NCI-H1092 treated with DMSO at 0.1 percent for 48 hours (cell line): ENCODE data around the gene RRM1.
A peak's percentile ranks its signal among the peaks of the same experiment; 100 is the strongest.
"Not testable (repeated sequence)": the region's sequence is repeated elsewhere in the genome, so short reads cannot be mapped to it uniquely, and the experiment has no call there.

ENCODE experiments used
- DNase-seq: peaks from one replicate; lab custom pipeline; 2025; lab: John Stamatoyannopoulos, UW

RRM1 gene

DNA sequence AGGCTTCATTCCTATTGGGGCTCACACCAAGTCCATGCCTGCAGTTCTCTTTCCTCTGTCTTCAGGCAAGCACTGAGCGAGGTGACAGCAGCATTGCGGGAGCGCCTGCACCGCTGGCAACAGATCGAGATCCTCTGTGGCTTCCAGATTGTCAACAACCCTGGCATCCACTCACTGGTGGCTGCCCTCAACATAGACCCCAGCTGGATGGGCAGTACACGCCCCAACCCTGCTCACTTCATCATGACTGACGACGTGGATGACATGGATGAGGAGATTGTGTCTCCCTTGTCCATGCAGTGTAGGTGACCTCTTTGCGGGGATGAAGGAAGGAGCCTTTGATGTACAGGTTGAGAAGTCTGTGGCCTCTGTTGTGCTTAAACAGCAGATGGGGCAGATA, 11.4 kb upstream of the RRM1 start:
- no peak for DNase-seq

DNA sequence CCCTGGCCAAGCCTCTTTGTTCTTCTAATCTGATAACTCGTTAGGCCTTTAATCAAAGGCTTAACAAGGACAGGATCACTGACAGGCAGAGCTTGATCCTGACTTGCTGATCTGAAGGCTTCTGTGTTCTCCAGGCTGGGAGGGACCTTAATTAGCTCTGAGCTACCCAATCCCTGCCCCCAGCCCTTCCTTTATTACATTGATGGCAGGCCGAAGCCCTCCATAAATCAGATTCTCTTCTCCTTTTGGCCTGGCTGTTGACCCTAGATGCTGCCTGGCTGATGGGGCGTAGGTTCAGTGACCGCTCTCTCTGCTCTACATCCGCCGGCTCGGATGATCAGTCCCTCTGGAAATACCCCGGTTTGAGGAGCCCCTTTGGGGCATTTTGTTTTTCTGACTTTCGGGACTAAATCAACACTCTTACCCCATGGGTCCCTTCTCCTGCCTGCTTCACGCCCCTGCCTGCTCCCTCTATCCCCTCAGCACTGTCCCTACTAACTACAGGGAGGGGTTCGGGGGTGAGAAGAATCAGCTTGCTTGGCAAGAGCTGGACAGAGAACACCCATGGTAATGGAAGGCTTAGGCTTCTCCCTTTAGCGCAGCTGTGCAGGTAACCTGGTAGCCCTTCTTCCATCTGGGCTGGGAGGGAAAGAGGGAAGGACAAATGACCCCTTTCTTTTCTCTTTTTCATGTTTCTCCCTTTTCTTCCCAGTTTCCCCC, 10.0 kb upstream of the RRM1 start:
- no peak for DNase-seq

DNA sequence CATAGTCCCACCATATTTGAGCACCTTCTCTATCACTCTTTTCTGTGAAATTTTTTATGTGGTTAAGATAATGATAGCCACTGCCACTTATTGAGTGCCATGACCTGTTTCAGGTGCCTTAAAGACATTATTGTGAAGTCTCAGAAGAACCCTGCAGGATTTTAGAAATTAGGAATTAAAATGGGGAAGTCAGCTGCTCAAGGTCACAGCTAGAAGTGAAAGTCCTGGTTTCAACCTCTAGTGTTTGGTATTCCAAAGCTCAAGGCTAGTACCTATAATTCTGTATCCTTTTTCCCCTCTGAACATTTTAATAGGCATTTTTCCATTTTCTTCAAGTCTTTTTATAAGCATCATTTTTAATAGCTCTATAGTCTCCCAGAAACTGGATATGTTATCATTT, 9.0 kb upstream of the RRM1 start:
- no peak for DNase-seq

DNA sequence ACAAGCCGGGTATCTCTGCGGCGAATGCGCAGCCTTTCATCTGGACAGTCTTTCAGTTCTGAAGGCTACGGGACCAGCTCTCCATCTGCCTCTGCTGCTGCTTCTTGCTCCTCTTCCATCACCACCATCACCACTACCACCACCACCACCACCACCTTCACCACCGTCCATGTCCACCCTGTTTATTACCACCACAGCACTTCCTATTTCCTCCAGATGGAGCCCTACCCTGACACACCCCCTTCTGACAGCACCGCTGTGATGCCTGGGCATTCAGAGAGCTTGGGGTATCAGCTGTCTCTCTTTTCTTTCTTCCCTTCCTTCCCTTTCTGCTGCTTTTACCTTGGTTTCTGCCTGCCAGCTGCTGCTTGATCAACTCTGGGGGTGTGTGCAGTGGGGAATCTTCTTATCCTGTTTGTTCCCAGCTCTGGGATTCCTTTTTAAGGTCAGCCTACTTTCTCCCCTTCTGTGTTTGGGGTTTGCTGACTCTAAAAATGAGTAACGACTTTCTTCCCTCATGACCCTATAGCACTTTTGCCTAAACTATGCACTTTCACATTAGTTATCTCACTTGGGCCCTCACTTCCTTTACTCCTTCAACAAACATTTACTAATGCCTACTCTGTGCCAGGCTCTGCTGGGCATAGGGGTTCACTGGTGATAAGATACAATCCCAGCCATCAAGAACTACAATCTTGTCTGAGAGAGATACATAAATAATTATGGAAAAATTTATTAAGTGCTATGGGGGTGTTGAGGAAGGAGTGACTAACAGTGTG, 7.8 kb upstream of the RRM1 start:
- DNase-seq, result no peak

DNA sequence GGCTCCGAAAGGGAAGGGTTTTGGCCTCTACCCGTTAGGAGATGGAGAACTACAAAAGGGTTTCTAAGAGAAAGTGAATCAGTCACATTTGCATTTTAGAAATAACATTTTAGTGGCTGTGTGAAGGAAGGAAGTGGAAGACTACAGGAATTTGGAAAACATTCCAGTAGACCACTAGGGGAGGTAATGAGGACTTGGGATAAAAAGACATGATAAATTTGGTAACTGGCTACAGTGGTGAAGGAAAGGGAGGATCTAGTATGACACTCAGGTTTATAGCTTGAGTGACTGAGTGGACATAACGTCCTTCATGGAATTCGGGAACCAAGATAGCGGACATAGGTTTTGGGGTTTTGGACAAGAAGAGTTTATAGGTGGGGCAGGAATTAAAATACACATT, 7.0 kb upstream of the RRM1 start:
- no peak for DNase-seq

DNA sequence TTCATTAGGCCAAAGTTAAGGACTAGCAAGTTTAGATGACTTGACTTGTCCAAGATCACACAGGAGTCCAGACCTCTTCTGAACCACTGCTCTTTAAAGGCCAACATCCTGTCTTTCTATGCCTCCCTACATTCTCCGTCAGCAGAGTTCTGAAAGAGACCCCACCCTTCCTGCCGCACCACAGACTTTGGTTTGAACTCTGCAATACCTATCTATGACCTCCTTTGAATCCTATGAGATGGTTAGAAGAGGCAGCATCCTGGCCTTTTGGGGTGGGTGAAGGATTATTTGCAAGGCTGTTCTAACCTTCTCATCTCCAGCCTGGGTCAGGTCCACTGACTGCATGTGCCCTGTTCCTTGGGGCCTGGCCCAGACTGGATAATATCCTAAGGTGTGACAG, 4.3 kb upstream of the RRM1 start:
- DNase-seq, result no peak

DNA sequence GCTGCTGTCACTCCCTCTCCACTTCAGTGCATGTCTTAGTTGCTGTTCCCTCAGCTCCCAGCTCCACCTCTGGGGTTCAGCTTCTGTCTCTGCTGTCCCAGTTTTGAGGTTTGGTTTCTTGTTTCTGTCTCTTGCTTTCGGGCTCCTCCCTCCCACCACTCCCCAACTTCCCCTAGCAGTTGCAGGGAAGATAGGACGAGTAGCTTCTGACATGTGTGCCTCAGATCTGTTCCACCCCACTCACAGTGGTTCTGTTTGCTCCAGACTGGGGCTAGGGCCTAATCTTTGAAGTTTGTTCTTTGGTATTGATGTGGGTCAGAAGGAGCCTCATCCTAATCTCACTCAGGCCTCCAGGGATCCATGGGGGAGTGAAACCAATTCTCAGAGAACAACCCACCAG, 2.6 kb upstream of the RRM1 start:
- no peak for DNase-seq

DNA sequence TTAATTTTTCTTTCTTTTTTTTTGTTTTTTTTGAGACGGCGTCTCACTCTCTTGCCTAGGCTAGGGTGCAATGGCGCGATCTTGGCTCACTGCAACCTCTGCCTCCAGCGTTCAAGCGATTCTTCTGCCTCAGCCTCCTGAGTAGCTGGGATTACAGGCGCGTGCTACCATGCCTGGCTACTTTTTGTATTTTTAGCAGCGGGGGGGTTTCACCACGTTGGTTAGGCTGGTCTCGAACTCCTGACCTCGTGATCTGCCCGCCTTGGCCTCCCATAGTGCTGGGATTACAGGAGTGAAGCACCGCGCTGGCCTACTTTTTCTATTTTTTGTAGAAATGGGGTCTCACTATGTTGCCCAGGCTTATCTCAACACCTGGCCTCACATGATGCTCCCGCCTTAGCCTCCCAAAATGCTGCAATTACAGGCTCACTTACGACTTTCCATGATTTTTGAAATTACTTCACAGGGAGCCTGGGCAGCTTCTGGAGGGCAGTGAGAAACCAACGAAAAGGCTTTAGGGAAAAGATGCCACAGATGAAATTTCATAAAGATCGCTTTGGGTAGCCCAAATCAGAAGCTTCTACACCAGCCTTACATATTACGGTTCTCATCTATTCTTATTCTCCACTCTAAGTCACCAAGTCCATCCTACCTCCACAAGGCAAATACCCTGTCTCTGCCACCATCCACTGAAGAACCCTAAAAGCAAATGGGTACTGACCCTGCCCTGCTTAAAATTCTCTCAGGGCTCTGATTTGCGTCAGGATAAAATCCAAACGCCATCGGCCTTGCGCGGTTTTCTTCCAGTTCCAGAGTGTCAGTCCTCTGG, 866 bp upstream of the RRM1 start:
- DNase-seq, result peak; percentile 58

DNA sequence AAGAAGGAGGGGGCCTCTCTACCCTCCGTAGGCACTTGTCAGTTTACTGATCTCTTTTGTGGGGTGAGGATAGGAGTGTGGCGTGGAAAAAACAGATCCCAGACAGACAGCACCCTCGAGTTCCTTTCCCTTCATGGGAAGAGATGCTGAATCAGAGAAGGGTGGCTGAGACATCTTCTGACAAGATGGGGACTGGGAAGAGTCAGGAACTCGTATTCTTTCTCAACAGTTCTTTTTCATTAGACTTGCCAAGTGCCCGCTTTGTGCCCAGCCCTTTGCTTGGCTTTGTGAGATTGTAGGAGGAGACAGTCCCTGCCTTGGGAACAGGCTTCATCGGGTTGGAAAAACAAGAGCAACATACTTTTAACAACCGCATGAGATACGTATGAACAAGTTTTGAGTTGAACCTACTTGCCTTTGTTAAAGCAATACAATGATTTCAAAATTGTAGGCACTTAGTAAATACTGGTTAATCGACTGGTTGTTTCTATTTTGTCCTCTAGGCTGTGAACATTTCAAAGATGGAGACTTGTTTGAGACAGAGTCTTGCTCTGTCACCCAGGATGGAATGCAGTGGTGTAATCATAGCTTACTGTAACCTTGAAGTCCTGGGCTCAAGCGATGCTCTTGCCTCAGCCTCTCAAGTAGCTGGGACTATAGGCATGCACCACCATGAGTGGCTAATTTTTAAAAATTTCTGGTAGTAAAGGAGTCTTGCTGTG, 1.1 kb downstream of the RRM1 start:
- DNase-seq, result no peak

DNA sequence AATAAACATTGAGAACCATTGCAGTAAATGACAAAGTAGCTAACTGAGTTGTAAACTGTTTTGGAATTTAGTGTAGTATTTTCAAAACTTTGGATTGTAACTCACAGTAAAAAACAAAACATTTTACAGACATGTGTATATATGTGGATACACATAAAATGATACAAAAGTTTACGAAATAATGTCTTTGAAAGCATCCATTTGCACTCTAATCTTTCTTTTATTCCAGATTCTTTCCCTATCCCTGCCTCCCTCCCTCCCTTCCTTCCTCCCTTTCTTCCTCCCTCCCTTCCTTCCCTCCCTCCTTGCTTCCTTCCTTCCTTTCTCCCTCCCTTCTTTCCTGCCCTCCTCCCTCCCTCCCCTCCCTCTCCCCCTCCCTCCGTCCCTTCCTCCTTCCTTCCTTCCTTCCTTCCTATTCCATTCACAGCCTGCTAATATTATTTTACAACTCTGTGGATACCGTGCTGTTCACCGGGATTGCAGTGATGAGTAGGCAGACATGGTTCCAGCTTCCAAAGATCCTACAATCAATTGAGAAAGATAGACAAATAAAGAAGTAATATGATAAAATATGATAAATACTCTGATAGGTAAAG, 3.5 kb downstream of the RRM1 start:
- no peak for DNase-seq

DNA sequence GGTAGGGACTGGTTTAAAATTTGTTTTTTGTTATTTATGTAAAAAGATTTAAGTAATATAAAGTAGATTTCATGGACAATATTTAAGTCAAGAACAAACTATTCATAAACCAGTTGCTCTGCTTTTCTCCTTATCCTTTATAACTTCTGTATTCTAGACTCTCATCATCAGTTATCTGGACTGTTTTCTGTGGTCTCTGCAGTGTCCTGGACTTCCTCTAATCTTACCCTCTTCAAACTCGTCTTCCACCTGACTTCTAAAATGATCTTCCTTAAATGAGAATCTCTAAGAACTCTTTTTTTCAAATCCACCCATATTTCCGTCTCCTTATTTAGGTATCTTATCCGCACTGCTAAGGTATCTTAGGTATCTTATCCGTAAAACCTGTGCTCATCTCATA, 8.1 kb downstream of the RRM1 start:
- no peak for DNase-seq

DNA sequence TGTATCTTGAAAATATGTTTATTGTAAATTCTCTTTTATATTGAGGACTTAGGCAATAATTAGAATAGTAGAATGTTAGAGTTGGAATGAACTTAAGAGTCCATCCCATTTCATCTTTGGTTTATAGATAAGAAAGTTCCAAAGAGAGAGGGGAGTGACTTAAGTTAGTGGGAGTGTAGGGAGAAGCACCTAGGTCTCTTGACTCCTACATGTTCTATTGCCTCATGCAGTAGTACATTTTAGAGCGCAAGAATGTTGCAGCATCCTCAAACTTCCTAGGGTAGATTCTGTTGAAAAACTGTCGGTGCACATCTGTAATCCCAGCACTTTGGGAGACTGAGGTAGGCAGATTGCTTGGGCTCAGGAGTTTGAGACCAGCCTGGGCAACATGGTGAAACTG, 8.7 kb downstream of the RRM1 start:
- DNase-seq, result no peak

DNA sequence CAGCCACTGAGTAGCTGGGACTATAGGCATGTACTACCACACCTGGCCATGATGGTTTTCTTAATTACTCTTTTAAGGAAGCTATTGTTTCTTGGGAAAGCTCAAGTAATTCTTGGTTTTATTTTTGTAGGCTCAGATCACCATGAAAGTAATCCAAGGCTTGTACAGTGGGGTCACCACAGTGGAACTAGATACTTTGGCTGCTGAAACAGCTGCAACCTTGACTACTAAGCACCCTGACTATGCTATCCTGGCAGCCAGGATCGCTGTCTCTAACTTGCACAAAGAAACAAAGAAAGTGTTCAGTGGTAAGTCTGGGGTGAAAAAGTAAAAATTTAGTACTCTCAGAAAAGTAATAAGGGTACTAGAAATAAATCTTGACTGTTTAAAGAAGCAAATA, 11.3 kb downstream of the RRM1 start:
- DNase-seq, result no peak

DNA sequence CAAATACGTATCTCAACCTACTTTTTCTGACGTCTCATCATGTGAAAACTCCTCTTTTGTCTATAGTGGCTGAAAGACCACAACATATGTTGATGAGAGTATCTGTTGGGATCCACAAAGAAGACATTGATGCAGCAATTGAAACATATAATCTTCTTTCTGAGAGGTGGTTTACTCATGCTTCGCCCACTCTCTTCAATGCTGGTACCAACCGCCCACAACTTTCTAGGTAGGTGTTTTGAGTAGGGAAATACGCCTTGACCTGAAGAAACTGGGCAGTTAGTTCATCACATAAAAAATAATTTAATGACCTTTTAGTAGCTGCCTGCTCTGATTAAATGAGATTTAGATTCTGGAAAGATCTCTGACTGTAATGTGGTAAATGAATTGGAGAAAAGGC, 17.2 kb downstream of the RRM1 start:
- no peak for DNase-seq

DNA sequence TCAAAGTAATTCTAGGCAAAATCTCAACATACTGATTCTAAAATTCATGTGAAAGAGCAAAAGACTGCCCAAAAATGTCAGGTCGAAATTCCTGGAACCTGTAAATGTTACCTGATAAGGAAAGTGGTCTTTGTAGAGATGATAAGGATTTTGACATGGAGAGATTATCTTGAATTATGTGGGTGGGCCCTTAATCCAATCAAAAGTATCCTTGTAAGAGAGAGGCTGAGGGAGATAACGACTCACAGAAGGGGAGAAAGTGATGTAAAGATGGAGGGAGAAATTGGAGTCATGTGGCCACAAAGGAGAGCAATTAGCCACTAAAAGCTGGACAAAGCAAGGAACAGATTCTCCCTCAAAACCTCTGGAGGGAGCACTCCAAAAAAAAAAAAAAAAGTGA, 20.5 kb downstream of the RRM1 start:
- no peak for DNase-seq

DNA sequence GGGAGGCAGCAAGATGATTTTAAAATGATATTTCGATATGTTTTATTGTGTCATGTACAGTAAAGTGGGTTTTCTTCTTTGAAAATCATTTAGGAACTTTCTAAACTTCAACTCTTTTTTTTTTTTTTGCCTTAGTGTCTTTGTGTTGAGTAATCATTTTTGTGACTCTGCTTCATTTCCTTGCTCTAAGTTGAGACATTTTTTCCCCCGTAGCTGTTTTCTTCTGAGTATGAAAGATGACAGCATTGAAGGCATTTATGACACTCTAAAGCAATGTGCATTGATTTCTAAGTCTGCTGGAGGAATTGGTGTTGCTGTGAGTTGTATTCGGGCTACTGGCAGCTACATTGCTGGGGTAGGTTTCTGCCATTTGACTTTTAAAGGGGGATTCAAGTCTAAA, 23.5 kb downstream of the RRM1 start:
- no peak for DNase-seq

DNA sequence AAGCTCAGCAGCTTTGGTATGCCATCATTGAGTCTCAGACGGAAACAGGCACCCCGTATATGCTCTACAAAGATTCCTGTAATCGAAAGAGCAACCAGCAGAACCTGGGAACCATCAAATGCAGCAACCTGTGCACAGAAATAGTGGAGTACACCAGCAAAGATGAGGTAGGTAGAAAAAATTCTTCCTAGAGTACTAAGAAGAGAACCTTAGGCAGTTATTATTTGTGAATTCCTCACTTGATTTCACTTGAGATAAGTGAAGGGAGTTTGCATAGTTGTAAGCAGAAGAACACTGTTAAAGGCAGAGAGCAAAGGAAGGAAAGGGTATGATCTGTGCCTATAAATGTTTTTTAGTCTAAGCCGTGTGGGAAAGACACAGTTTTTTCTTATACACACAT, 28.6 kb downstream of the RRM1 start:
- no peak for DNase-seq

DNA sequence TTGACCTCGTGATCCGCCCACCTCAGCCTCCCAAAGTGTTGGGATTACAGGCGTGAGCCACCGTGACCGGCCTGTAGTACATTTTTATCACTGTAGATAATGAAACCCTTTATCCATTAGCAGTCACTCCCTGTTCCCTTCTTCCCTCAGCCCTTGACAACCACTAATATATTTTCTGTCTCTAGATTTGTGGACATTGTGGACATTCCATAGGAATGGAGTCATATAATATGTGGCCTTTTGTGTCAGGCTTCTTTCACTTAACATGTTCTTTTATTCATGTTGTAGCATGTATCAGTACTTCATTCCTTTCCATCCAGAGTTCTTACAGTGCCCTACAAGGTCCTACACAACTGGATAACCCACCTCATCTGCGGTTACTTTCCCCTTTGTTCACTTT, 30.5 kb downstream of the RRM1 start:
- DNase-seq, result no peak

DNA sequence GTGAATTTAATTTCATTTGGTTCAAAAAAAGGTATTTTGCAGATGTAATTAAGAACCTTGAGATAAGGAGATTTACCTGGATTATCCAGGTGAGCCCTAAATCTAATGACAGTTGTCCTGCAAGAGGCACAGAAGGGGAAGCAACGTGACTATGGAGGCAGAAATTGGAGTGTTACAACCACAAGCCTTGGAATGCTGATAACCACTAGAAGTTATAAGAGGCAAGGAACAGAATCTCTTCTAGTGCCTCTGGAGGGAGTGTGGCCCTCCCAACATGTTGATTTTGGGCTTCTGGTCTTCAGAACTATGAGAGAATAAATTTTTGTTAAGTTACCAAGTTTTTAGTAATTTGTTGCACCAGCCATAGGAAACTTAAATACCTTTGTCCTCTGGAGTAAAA, 32.8 kb downstream of the RRM1 start:
- DNase-seq, result no peak

DNA sequence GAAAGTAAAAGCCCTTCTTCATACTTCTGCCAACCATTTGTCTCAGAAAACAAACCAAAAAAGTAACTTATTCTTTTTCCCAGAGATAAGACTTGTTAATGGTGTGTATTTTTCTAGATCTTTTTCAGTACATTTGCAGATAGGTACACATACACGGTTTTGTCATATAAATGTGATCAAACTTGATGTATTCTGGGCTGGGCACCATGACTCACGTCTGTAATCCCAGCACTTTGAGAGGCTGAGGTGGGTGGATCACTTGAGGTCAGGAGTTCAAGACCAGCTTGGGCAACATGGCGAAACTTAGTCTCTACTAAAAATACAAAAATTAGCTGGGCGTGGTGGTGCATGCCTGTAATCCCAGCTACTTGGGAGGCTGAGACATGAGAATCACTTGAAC, 35.6 kb downstream of the RRM1 start:
- not testable (repeated sequence) for DNase-seq

DNA sequence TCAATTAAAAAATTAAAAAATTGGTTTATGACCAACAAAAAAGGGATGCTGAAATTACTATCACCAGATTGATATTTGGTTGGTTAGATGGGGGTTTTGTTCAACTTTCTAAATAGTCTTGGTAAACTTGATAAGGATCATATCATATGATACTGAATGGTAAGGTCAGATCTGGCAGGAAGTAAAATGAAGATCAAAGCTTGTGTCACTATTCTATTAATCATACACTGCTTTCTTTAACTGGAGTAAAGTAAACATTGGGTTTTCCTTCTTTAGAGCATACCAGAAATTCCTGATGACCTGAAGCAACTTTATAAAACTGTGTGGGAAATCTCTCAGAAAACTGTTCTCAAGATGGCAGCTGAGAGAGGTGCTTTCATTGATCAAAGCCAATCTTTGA, 40.2 kb downstream of the RRM1 start:
- no peak for DNase-seq

DNA sequence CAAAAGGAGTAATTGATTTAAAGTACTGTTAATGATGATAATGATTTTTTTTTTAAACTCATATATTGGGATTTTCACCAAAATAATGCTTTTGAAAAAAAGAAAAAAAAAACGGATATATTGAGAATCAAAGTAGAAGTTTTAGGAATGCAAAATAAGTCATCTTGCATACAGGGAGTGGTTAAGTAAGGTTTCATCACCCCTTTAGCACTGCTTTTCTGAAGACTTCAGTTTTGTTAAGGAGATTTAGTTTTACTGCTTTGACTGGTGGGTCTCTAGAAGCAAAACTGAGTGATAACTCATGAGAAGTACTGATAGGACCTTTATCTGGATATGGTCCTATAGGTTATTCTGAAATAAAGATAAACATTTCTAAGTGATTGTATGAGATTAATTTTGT, 43.9 kb downstream of the RRM1 start:
- DNase-seq, result no peak
